Measurements from ENCODE around the gene RABEP1.
A peak's percentile ranks its signal among the peaks of the same experiment; 100 is the strongest.

The RABEP1 gene

GRCh38 chr17:5352681-5353289 lies 70.7 kb downstream of the RABEP1 start:
- DNase-seq (ENCODE audit: insufficient read length, low spot score), result no peak
- no peak for FAIRE-seq
- TF ChIP-seq CTCF (IDR thresholded peaks at IDR 0.05; ENCODE audit: insufficient read depth, missing control alignments), result no peak

DNA sequence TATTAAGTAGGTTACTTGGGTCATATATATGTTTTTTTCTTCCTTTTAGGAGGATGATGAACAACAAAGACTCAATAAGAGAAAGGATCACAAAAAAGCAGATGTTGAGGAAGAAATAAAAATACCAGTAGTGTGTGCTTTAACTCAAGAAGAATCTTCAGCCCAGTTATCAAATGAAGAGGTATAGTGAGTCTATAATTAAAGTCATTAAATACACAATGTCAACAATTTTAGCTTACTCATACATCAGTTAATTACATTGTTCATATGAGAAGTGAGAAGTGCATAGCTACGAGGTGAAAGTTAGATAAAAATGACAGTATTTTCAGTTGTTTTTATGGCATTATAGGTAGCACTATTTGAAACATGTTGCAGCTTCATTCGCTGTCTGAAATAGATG lies 72.2 kb downstream of the RABEP1 start:
- no peak for TF ChIP-seq CTCF (IDR thresholded peaks at IDR 0.05; ENCODE audit: insufficient read depth, missing control alignments)
- FAIRE-seq, result no peak
- DNase-seq (ENCODE audit: insufficient read length, low spot score), result no peak

DNA sequence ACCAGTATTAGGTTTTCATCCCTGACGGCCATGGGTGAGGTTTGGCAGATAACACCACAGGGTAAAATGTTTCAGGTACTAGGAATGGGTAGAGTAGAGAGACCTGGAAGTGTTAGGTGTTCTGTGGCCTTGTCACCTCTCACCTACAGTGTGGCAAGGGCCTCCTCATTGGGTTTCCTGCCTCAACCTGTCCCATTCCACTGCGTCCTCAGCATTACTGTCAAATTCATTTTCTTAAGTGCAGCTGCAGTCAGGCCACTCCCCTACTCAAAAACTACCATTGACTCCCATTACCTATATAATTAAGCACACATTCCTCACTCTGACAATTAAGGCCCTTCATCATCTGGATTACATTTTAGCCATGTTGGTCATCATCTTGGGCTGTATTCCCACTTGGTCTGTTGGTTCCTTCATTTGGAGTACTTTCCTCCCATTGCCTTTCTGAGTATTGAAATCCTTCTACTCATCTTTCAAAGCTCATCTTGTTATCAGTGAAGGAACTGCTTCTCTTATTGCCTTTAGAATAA lies 72.9 kb downstream of the RABEP1 start:
- no peak for DNase-seq (ENCODE audit: insufficient read length, low spot score)
- no peak for FAIRE-seq

GRCh38 chr17:5355421-5356129 lies 73.5 kb downstream of the RABEP1 start:
- no peak for TF ChIP-seq CTCF (IDR thresholded peaks at IDR 0.05; ENCODE audit: insufficient read depth, missing control alignments)
- DNase-seq (ENCODE audit: insufficient read length, low spot score), result no peak
- FAIRE-seq, result peak; percentile 29

More for the DNA sequence above, 72.9 kb downstream of the RABEP1 start:
- TF ChIP-seq CTCF (IDR thresholded peaks at IDR 0.05; ENCODE audit: insufficient read depth, missing control alignments), result no peak

GRCh38 chr17:5361426-5361825 lies 79.3 kb downstream of the RABEP1 start:
- FAIRE-seq (no peak), DNase-seq (ENCODE audit: insufficient read length, low spot score) (no peak)
- no peak for TF ChIP-seq CTCF (IDR thresholded peaks at IDR 0.05; ENCODE audit: insufficient read depth, missing control alignments)

- no peak for FAIRE-seq
- TF ChIP-seq CTCF (IDR thresholded peaks at IDR 0.05; ENCODE audit: insufficient read depth, missing control alignments), result no peak
Observed at GRCh38 chr17:5362162-5362811, 80.2 kb downstream of the RABEP1 start.

More at GRCh38 chr17:5362162-5362811, 80.2 kb downstream of the RABEP1 start:
- no peak for DNase-seq (ENCODE audit: insufficient read length, low spot score)
